GM12878 (cell line): ENCODE results near the gene UBLCP1. TPM values are rescaled to one million over a fixed set of nuclear protein-coding genes. Genes with fewer than 3 reads are reported as not detected.
A peak's percentile ranks its signal among the peaks of the same experiment; 100 is the strongest.

Experiments used
- CEBPZ ChIP-seq: fragments of 150-350 bp; IDR thresholded peaks from 2 replicates; pipeline ENCODE4 v1.6.1; 2016; ENCODE audit warnings: low read depth, low read length
- EED ChIP-seq: sonication (generic); IDR thresholded peaks from 2 replicates; pipeline ENCODE4 v1.6.1; 2016; ENCODE audit warnings: antibody characterized with exemption, low read depth
- ETV6 ChIP-seq, 2 experiments: fragments of 450-650 bp in 1 of 2; IDR thresholded peaks in 1 of 2; conservative IDR thresholded peaks in 1 of 2; 2 replicates each; pipeline ENCODE4 v1.6.1; 2014; ENCODE audit warnings: antibody characterized with exemption in 1 of 2, borderline replicate concordance in 1 of 2, low read depth in 1 of 2, mild to moderate bottlenecking in 1 of 2, moderate library complexity in 1 of 2
- IKZF1 ChIP-seq: fragments of 450-650 bp; conservative IDR thresholded peaks from 2 replicates; pipeline ENCODE4 v1.6.1; 2017; ENCODE audit warnings: antibody characterized with exemption, mild to moderate bottlenecking
- IKZF2 ChIP-seq, 2 experiments: fragments of 450-650 bp; IDR thresholded peaks; 2 replicates each; pipeline ENCODE4 v1.6.1; 2017; ENCODE audit warnings: mild to moderate bottlenecking in 2 of 2, moderate library complexity in 2 of 2
- IRF5 ChIP-seq: fragments of 450-650 bp; IDR thresholded peaks from 2 replicates; pipeline ENCODE4 v1.6.1; 2017; ENCODE audit warnings: borderline replicate concordance
- MTA2 ChIP-seq: fragments of 450-650 bp; IDR thresholded peaks from 2 replicates; pipeline ENCODE4 v1.6.1; 2016; ENCODE audit warnings: low read depth, mild to moderate bottlenecking, moderate library complexity
- MXI1 ChIP-seq: fragments of 150-350 bp; IDR thresholded peaks from 2 replicates; pipeline ENCODE4 v1.6.1; 2011; ENCODE audit warnings: low read depth, mild to moderate bottlenecking, inconsistent platforms, low read length, improper control_type of control experiment
- NBN ChIP-seq: fragments of 450-650 bp; IDR thresholded peaks from 2 replicates; pipeline ENCODE4 v1.6.1; 2016
- SMAD1 ChIP-seq: fragments of 450-650 bp; IDR thresholded peaks from 2 replicates; pipeline ENCODE4 v1.6.1; 2018; ENCODE audit warnings: mild to moderate bottlenecking, low read depth; ENCODE audit not compliant: partially characterized antibody
- SMC3 ChIP-seq: IDR thresholded peaks from 2 replicates; pipeline ENCODE4 v1.6.1; 2011; ENCODE audit warnings: low read length, improper control_type of control experiment, borderline replicate concordance
- SUPT20H ChIP-seq: IDR thresholded peaks from 2 replicates; pipeline ENCODE4 v1.6.1; 2011; ENCODE audit warnings: low read depth, mild to moderate bottlenecking, low read length, moderate library complexity, borderline replicate concordance; ENCODE audit not compliant: control insufficient read depth
- TCF12 ChIP-seq: IDR thresholded peaks from 2 replicates; pipeline ENCODE4 v1.6.1; 2011; ENCODE audit warnings: low read depth, mild to moderate bottlenecking, low read length
- ZBTB11 ChIP-seq: fragments of 450-650 bp; formaldehyde crosslinking; IDR thresholded peaks from 2 replicates; pipeline ENCODE4 v1.5.0; 2022; ENCODE audit warnings: mild to moderate bottlenecking, missing genetic modification characterization
- ZNF217 ChIP-seq: fragments of 450-650 bp; IDR thresholded peaks from 2 replicates; pipeline ENCODE4 v1.6.1; 2017; ENCODE audit warnings: antibody characterized with exemption, mild to moderate bottlenecking
- ZNF687 ChIP-seq: fragments of 450-650 bp; IDR thresholded peaks from 2 replicates; pipeline ENCODE4 v1.6.1; 2017; ENCODE audit warnings: mild to moderate bottlenecking, moderate library complexity
- polyA plus RNA-seq, 11 experiments: library from polyadenylated mRNA; depleted of rRNA in 4 of 11; unstranded in 6 of 11; stranded (reverse) in 5 of 11; fragments of >200 nt; fragmentation: Nextera tagmentation in 4 of 11; fragmentation: Illumina TruSeq in 1 of 11; extraction: Ambion mirVana in 4 of 11; extraction: Trizol in 1 of 11; gene quantifications; 1 replicate in 1 of 11; 2 replicates in 10 of 11; pipeline versions ENCODE4 v1.2.1 to v1.2.3, GENCODE V29; 2011 to 2016; ENCODE audit warnings: inconsistent platforms in 2 of 11, missing spikeins in 2 of 11, low read depth in 1 of 11
- total RNA-seq, 4 experiments: library from RNA; depleted of rRNA in 3 of 4; stranded (reverse); fragments of >200 nt in 3 of 4; fragmentation: Illumina TruSeq in 1 of 4; extraction: Trizol in 1 of 4; gene quantifications; 2 replicates each; pipeline versions ENCODE4 v1.2.1 to v1.2.3, GENCODE V29; 2013 to 2021

The UBLCP1 gene
- total and polyA plus RNA-seq, 10 of the 15 experiments (the other 5 are each of a cell fraction or from before 2014, with no cell fraction given) = 18.8 to 44.2 (median 32.1) TPM

- TF ChIP-seq ZNF687 (no peak), ZNF217 (no peak; the same call in 1 of the 2 replicates), NBN (peak; percentile 54; the same call in 1 of the 2 replicates), SMC3 (peak; percentile 39; the same call in 1 of the 2 replicates), MXI1 (0 out of 2 replicates have a peak, but pooled peaks have one; percentile 1), IRF5 (no peak), SUPT20H (no peak), MTA2 (0 out of 2 replicates have a peak, but pooled peaks have one; percentile 23), IKZF2 (IDR thresholded peaks at IDR 0.05) (peak; percentile 58 to 73), ETV6 (conservative IDR thresholded peaks at IDR 0.05 in 1 of 2, IDR thresholded peaks at IDR 0.05 in 1 of 2; ENCODE audit: borderline replicate concordance in 1 of 2, low read depth in 1 of 2) (peak in 1 of 2 experiments; percentile 52; a peak in 1 of 4 replicates), CEBPZ (no peak), TCF12 (0 out of 2 replicates have a peak, but pooled peaks have one; percentile 13), IKZF1 (peak; percentile 85), SMAD1 (no peak), EED (peak; percentile 89), ZBTB11 (no peak)
Observed at GRCh38 chr5:159331093-159331973, 68.2 kb downstream of the UBLCP1 start (continued).
